GM18861 (cell line): ENCODE results near the gene BTBD10.
"Not testable (repeated sequence)": the region's sequence is repeated elsewhere in the genome, so short reads cannot be mapped to it uniquely, and the experiment has no call there.

Source experiments
- ATAC-seq: cut with Tn5 transposase; IDR thresholded peaks from one replicate; pipeline ENCODE4 v1.9.1; 2021; ENCODE audit not compliant: unreplicated experiment

The BTBD10 gene

DNA sequence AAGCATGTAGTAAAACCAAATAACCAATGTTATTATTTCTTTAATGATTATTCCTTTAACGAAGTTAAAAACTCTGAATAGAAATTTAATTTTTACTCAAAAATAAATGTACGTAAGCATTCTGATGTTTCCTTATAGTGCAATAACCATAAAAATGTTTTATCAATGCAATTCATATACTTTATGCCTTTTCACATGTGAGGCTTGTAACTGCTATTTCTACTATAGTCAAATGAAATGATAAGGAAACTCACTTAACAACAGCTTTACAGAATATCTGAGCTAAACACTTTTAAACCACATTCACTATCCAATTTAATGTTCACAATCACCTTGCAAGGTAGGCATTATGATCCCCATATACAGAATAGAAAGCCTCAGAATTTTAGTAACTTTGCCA lies 17.4 kb downstream of the BTBD10 start:
- ATAC-seq: no peak

DNA sequence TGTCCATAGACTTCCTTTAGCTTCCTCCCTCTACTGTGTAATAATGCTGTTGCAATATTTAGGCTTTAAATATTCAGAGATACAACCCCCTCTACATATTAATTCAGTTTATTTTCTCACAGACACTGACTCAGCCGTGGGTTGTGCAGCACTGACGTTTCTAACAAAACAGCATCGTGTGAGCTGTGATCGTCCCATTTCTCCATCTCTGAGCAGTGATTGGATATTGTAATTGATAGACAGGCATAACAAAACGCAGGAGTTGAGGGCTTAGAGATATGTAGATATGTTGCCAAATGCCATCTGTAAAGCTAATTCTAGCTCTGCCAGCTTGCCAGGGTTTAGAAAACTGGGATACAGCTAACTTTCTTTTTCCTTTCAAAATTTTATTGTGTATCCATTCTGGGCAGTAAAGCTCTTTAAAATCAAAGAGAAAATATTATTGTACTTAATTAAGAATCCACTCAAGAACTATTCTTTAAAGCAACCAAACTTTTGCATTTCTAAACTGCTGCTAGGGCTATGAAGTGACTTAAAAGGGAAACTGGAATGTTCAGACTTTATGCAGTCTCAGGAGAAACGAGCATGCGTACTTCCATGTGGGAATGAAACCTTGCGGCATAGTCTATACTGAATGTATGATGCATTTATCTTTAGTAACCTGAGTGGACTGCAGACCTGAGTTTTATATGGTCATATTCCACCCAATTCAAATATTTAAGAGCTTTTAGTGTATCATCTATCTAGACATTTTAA lies 22.7 kb downstream of the BTBD10 start:
- ATAC-seq: no peak

DNA sequence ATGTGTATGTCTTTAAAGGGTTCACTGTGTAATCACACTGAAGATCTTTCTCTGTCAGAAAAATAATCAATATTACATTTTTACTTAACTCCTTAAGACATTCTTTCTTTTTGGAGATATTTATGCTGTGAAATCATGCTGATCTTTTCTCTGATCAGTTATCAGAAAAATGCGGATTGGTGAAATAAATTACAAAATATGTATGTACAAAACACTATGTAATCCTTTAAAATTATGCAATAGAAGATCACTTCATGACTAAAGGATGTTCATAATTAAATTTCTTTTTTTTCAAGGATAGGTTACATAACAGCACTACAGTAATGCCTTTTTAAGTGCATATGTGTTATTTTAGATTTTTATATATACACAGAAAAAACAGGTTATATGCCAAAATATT lies 24.7 kb downstream of the BTBD10 start:
- no peak for ATAC-seq

DNA sequence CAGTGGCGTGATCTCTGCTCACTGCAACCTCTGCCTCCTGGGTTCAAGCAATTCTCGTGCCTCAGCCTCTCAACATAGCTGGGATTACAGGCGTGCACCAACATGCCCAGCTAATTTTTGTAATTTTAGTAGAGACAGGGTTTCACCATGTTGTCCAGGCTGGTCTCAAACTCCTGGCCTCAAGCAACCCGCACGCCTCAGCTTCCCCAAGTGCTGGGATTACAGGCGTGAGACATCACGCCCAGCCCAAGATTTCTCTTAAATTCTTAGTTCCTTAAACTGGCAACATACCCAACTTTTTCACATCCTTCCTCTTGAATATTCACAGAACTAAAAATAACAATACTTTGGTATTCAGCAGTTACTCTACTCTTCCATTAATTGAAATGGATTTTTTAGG lies 26.2 kb downstream of the BTBD10 start:
- not testable (repeated sequence) for ATAC-seq

DNA sequence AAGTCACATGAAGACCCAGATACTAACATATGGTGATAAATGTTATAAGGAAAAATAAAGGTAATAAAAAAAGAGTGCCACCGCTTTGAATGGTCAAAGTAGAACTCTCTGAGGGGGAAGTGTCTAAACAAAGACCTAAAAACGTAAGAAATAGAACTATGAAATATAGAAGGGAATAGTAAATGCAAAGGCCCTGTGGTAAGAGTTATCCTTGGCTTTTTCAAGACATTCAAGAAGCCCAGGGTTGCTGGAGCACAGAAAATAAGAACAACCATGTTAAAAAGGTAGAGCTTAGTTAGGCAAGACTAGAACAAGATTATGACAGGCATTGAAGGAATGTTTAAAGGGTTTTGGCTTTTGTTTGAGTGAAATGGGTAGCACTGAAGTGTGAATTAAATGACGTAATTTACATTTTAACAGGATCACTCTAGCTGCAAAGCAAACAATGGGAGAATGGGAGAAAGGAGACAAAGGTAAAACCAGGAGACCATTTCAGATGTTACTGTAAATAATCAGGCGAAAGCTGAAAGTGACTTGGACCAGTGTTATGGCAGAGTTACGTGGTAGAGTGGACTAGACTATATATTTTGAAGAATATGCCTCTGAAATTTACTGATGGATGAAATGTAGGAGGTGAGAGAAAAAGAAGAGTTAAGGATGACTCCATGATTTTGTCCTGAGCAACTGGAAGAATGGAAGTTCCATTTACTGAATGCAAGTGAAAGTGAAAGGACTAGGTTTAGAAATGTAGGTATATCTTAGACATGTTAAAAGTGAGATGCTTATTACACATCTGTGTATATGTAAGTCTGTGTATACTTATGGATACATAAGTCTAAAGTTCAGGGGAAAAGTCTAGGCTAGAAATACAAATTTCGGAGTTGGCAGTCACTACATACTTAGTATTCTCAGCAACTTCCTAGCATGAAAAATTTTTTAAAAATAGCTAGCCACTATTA lies 28.5 kb downstream of the BTBD10 start:
- no peak for ATAC-seq

- no peak for ATAC-seq
Observed at GRCh38 chr11:13433437-13433836, 29.6 kb downstream of the BTBD10 start.

DNA sequence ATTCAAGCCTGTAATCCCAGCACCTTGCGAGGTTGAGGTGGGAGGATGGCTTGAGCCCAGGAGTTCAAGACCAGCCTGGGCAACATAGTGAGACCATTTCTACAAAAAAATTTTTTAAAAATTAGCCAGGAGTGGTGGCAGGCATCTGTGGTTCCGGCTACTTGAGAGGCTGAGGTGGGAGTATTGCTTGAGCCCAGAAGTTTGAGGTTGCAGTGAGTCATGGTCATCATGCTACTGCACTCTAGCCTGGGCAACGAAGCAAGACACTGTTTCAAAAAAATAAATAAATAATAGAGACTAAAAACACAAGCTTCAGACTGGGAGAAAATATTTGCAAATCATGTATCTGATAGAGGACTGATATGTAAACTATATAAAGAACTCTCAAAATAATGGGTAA lies 33.2 kb downstream of the BTBD10 start:
- ATAC-seq: no peak

- no peak for ATAC-seq
Observed at GRCh38 chr11:13429288-13429687, 33.7 kb downstream of the BTBD10 start.

- no peak for ATAC-seq
Observed at GRCh38 chr11:13427440-13427839, 35.6 kb downstream of the BTBD10 start.

DNA sequence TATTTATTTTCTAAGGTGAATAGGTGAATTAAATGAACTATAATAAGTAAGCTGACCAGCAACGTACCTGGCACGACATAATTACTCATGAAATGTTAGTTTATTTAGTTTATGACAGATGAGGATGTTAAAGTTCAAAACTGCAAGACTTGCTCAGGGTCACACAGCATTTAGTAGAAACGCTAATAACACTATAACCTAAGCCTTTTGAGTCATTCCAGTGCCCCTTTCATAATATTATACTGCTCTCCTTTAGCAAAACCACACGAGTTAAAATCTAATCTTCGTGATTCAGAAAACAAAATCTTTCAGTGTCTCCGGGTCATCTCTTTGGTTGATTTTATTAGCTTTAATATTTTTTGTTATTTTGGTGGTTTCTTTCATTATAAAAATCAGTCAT lies 39.6 kb downstream of the BTBD10 start:
- no peak for ATAC-seq

DNA sequence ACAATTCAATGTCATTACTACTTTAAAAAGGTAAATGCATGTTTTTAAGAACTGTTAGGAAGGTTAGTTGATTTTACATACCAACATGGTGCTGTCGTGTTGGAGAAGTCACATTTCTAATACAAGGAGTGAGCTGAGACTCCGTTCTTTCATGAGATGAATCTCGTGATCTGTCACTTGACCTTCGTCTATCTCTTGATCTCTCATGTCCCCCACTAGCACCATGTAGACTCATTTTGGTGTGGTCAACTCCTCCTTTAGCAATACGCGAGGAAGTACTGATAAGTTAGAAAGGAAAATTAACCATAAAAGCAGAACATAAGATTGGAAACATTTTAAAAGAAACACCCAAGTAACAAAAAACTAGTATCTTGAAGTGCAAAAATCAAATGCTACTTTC lies 41.5 kb downstream of the BTBD10 start:
- ATAC-seq: no peak

- ATAC-seq: no peak
Observed at GRCh38 chr11:13415201-13415600, 47.8 kb downstream of the BTBD10 start.

- ATAC-seq: no peak
Observed at GRCh38 chr11:13405220-13405619, 57.8 kb downstream of the BTBD10 start.

DNA sequence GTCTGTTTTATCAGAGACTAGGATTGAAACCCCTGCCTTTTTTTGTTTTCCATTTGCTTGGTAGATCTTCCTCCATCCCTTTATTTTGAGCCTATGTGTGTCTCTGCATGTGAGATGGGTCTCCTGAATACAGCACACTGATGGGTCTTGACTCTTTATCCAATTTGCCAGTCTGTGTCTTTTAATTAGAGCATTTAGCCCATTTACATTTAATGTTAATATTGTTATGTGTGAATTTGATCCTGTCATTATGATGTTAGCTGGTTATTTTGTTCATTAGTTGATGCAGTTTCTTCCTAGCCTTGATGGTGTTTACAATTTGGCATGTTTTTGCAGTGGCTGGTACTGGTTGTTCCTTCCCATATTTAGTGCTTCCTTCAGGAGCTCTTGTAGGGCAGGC lies 64.7 kb downstream of the BTBD10 start:
- not testable (repeated sequence) for ATAC-seq

DNA sequence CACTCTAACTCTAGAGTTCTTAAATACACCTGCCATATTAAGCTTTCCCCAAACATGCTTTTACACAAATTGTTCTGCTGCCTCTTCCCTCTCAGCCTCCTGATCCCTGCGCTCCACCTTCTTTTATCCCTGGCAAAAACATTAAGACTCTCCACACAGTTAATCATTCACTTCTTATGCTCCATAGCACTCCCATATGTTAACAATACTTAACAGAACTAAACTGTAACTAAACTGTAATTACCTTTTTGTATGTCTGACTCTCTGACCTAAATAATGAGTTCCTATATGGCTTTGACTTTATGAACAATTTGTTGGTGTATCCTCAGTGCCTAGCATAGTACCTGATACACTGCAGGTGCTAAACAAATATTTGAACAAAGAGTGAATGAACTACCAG lies 71.8 kb downstream of the BTBD10 start:
- ATAC-seq: no peak

DNA sequence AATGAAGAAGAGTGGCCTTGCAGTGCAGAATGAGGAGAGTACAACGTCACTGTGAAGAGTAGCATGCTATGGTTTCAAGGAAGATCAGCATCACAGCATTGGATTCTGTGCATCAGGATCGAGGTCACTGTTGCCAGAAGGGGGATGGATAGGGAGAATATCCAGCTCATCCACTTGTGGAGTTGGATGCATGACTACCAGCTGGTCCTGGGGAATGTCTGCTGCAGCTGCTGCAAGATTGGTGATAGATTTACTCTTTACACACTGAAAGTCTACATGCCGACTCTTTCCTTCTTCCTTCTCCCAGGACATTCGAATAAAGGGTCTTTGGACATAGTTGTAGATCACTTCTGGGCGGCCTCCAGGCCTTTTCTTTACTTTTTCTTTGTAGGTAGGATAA lies 74.3 kb downstream of the BTBD10 start:
- ATAC-seq: no peak

DNA sequence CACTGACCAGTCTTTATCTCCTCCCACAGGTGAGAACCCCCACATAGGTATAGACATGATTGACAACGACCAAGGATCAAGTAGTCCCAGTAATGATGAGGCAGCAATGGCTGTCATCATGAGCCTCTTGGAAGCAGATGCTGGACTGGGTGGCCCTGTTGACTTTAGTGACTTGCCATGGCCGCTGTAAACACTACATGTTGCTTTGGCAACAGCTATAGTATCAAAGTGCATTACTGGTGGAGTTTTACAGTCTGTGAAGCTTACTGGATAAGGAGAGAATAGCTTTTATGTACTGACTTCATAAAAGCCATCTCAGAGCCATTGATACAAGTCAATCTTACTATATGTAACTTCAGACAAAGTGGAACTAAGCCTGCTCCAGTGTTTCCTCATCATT lies 76.5 kb downstream of the BTBD10 start:
- ATAC-seq: no peak

DNA sequence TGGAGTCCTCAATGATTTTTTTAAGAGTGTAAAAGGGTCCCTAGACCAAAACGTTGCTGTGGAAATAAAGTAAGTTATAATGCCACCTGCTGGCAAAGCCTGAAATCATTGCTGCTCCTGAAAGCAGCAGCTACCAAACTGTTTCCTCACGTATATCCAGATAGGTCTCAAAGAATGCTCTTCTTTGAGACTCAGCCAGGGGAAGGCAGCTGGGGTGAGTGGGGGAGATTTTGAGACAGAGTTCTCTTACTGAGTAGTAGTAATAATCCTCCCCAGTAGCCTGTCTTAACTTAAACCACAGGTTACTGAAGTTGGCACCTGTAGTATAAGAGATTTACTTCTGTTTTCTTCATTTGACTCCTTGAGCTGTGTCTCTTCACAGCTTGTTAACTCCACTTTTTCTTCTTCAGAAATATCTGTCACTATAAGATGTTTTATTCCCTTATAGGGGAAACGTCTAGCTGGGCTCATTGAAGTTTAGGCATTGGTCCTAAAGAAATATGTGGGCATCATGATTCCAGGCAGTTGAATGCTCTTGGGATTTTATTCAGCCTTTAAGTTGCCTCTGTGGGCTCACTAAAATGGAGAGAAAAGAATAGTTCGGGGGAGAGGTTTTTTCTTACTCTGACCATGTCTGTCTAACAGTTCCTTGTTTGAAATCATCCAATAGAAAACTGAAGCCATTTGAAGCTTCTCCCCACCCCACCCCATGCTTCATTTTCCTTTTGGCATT lies 77.9 kb downstream of the BTBD10 start:
- peak; percentile 43 for ATAC-seq

GRCh38 chr11:13382751-13383150 lies 80.3 kb downstream of the BTBD10 start:
- no peak for ATAC-seq

DNA sequence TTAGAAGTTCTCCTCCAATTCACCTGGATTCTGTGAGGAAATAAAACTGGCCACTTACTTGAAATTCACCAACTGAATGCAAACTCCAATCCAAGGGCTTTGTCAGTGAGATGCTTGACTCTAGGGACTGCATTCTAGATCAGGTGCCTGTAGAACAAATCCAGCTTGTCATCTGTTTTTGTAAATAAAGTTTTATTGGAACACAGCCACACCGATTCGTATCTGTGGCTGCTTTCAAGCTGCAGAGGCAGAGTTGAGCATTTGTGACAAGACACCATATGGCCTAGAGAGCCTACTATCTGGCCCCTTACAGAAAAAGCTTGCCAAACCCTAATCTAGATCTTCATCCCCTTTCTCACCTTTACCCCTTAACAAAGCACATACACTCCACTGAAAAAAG lies 82.3 kb downstream of the BTBD10 start:
- no peak for ATAC-seq

- no peak for ATAC-seq
Observed at GRCh38 chr11:13378316-13378715, 84.7 kb downstream of the BTBD10 start.
